Karpas-422 (cell line): ENCODE measurements around the gene PRKG1. TPM values are rescaled to one million over a fixed set of nuclear protein-coding genes. Genes with fewer than 3 reads are reported as not detected.

ENCODE experiments used
- DNase-seq: peaks from one replicate; pipeline ENCODE4 v3.0.0-alpha.2; 2015
- H2AFZ ChIP-seq: fragments of 200-600 bp; sonication (generic); 2 replicates; pipeline ENCODE4 v1.6.1; 2014; ENCODE audit warnings: antibody characterized with exemption, low read length, mixed read lengths
- H3K27ac ChIP-seq: fragments of 200-600 bp; sonication (generic); 2 replicates; pipeline ENCODE4 v1.5.1; 2014; ENCODE audit warnings: mild to moderate bottlenecking, low read length, moderate library complexity
- H3K27me3 ChIP-seq: fragments of 200-600 bp; sonication (generic); 2 replicates; pipeline ENCODE4 v1.6.1; 2014; ENCODE audit warnings: low read length, mixed read lengths
- H3K36me3 ChIP-seq: fragments of 200-600 bp; sonication (generic); 2 replicates; pipeline ENCODE4 v1.6.1; 2014; ENCODE audit warnings: low read length, mixed read lengths; ENCODE audit not compliant: insufficient read depth
- H3K4me1 ChIP-seq: fragments of 200-600 bp; sonication (generic); 2 replicates; pipeline ENCODE4 v1.6.1; 2014; ENCODE audit warnings: mild to moderate bottlenecking, low read length, mixed read lengths
- H3K4me2 ChIP-seq: fragments of 200-600 bp; sonication (generic); 2 replicates; pipeline ENCODE4 v1.6.1; 2014; ENCODE audit warnings: low read length, low read depth, mild to moderate bottlenecking; ENCODE audit not compliant: poor library complexity, severe bottlenecking
- H3K4me3 ChIP-seq: fragments of 200-600 bp; sonication (generic); 2 replicates; pipeline ENCODE4 v1.5.1; 2014; ENCODE audit warnings: mild to moderate bottlenecking, antibody characterized with exemption, low read length, mixed read lengths
- H3K79me2 ChIP-seq: fragments of 200-600 bp; sonication (generic); 2 replicates; pipeline ENCODE4 v1.6.1; 2014; ENCODE audit warnings: mild to moderate bottlenecking, low read length, mixed read lengths
- H3K9ac ChIP-seq: fragments of 200-600 bp; sonication (generic); 2 replicates; pipeline ENCODE4 v1.6.0; 2014; ENCODE audit warnings: low read length
- H3K9me2 ChIP-seq: fragments of 200-600 bp; sonication (generic), shearing (Covaris generic); replicated peaks from 2 replicates; pipeline ENCODE4 v1.6.0; 2014; ENCODE audit warnings: mild to moderate bottlenecking, low read length, moderate library complexity; ENCODE audit not compliant: insufficient read depth
- H3K9me3 ChIP-seq: fragments of 300-700, 200-600 bp; sonication (generic); 2 replicates; pipeline ENCODE4 v1.6.1; 2014; ENCODE audit warnings: low read length, mixed read lengths
- H4K20me1 ChIP-seq: fragments of 200-600 bp; sonication (generic); 2 replicates; pipeline ENCODE4 v1.6.1; 2014; ENCODE audit warnings: mild to moderate bottlenecking, antibody characterized with exemption, low read length, low read depth; ENCODE audit not compliant: insufficient read depth
- total RNA-seq: library from RNA; depleted of rRNA; stranded (reverse); fragments of >200 nt; shearing (Covaris generic); gene quantifications from 2 replicates; pipeline ENCODE4 v1.2.3, GENCODE V29; 2014; ENCODE audit warnings: low replicate concordance

Gene PRKG1
- total RNA-seq, 1 experiment from 2014 or later, result not detected

DNA sequence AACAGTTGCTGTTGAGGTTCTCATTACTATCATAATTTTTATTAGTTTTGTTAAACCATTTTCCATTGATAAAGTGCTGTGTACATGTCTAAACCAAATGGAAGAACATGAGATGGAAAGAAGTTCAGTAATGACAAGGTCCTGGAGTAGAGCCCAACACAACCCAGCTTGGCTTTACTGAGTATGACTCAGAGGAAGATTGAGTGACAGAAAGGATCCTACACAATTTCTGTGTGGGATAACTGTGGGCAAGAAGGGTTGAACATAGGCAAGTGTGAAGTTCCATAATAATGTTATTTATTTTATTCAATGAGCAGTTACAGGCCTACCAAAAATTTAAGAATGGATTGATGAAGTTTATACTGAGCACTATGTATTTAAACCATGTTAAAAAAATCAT lies 15.9 kb downstream of the PRKG1 start:
- Histone ChIP-seq H3K79me2 (no peaks in the 10 kb centered on the region), H3K27me3 (no peaks in the 10 kb centered on the region), H3K36me3 (no peaks in the 10 kb centered on the region), H3K27ac (no peak overlapping the region), H3K9me2 (no peaks in the 10 kb centered on the region), H3K4me1 (no peaks in the 10 kb centered on the region), H3K4me2 (no peak overlapping the region), H2AFZ (no peak overlapping the region), H3K4me3 (no peak overlapping the region), H4K20me1 (no peaks in the 10 kb centered on the region), H3K9me3 (no peaks in the 10 kb centered on the region), H3K9ac (no peak overlapping the region)
- DNase-seq, result no peak

DNA sequence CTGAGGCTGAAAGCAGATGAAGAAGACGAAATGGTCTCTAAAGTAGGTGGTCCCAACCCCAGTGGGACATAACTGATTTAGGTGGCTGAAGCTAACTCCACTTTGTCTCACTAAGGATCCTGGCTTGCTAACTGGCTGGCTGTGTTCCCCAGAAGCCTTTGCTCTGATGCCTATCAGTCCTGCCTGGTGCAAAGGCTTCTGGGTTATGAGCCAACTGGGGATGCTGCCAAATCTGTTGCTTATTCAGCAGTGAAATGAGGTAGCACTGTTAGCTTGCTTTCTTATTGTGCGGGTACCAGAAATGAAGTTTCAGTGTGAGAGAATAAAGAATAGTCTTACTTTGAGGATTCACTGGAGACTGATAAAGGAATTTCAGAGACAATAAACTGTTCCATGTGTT lies 18.1 kb downstream of the PRKG1 start:
- no peaks in the 10 kb centered on the region for H4K20me1 ChIP-seq
- H3K4me1 ChIP-seq, result no peaks in the 10 kb centered on the region
- H3K27ac ChIP-seq, result no peak overlapping the region
- no peaks in the 10 kb centered on the region for H3K27me3 ChIP-seq
- no peaks in the 10 kb centered on the region for H3K79me2 ChIP-seq
- no peak overlapping the region for H2AFZ ChIP-seq
- no peaks in the 10 kb centered on the region for H3K9me2 ChIP-seq
- no peaks in the 10 kb centered on the region for H3K9me3 ChIP-seq
- DNase-seq, result peak; percentile 42
- no peak overlapping the region for H3K4me3 ChIP-seq
- H3K36me3 ChIP-seq, result no peaks in the 10 kb centered on the region
- H3K4me2 ChIP-seq, result no peak overlapping the region
- no peak overlapping the region for H3K9ac ChIP-seq

DNA sequence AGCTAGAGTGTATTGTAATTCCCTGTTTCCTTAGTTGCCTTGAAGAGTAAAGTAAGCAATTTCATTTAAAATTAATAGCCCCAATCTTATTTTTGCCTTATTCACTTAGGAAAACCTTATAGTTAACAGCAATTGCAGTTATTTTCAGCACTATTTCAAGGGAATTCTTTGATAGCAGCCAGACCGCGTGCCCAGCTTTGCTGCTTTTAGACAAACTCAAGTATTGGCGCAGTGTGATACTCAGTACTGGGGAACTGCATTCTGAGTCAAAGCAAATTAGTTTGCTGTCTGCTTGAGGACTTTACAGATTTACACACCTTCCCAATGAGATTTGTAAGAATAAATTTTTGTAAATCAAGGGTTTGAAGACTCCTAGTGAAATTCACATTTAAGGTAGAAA lies 21.2 kb downstream of the PRKG1 start:
- H3K36me3 ChIP-seq, result no peaks in the 10 kb centered on the region
- H3K4me3 ChIP-seq, result no peak overlapping the region
- no peaks in the 10 kb centered on the region for H3K27me3 ChIP-seq
- no peak for DNase-seq
- H3K9me2 ChIP-seq, result no peaks in the 10 kb centered on the region
- H3K27ac ChIP-seq, result no peak overlapping the region
- no peaks in the 10 kb centered on the region for H3K9me3 ChIP-seq
- no peaks in the 10 kb centered on the region for H4K20me1 ChIP-seq
- H3K9ac ChIP-seq, result no peak overlapping the region
- H3K79me2 ChIP-seq, result no peaks in the 10 kb centered on the region
- H3K4me2 ChIP-seq, result no peak overlapping the region
- no peaks in the 10 kb centered on the region for H3K4me1 ChIP-seq
- no peak overlapping the region for H2AFZ ChIP-seq

DNA sequence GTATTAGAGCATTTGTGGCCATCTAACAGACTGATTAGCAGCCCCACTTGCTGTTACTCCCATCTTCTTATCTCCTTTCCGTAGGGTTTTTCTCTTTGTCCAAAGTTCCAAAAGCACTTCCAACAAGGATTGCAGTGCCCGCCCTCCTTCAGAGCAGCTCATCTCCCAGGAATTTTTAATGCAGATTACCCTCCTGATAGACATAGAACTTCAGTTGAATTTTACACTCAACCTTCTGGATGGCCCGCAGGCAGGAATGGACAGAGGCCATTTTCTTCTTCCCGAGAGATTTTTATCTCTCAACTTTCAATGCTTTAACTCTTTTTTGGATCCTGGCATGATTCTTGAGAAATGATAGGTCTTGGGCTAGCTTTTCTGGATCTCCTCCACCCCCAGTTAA lies 23.3 kb downstream of the PRKG1 start:
- Histone ChIP-seq H3K36me3 (no peaks in the 10 kb centered on the region), H3K4me2 (no peak overlapping the region), H2AFZ (no peak overlapping the region), H3K9ac (no peak overlapping the region), H3K4me3 (no peak overlapping the region), H3K27ac (no peak overlapping the region), H4K20me1 (no peaks in the 10 kb centered on the region), H3K79me2 (no peaks in the 10 kb centered on the region), H3K9me2 (no peaks in the 10 kb centered on the region), H3K27me3 (no peaks in the 10 kb centered on the region), H3K4me1 (no peaks in the 10 kb centered on the region), H3K9me3 (no peaks in the 10 kb centered on the region)
- DNase-seq, result no peak

DNA sequence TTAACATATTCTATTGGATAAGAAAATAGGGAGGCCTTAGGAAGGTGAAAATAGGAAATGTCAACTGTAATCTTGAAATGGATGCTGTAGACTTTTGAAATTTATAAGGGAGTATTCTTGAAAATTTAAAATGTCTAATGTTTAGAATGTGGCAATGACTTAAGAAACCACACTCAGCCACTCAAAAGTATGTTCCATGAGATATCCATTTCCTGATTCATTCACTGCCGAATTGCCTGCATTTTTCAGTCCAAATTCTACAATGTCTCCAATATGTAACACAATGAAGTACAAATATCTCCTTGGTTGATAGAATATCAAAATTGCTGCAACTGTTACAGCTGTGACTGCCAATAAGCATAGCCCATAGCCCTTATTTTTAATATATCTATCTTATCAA lies 25.9 kb downstream of the PRKG1 start:
- Histone ChIP-seq H3K4me3 (no peak overlapping the region), H3K36me3 (no peaks in the 10 kb centered on the region), H2AFZ (no peak overlapping the region), H3K27me3 (no peaks in the 10 kb centered on the region), H3K9me3 (no peaks in the 10 kb centered on the region), H3K4me2 (no peak overlapping the region), H3K9me2 (no peaks in the 10 kb centered on the region), H3K79me2 (no peaks in the 10 kb centered on the region), H3K27ac (no peak overlapping the region), H4K20me1 (no peaks in the 10 kb centered on the region), H3K9ac (no peak overlapping the region), H3K4me1 (no peaks in the 10 kb centered on the region)
- no peak for DNase-seq

DNA sequence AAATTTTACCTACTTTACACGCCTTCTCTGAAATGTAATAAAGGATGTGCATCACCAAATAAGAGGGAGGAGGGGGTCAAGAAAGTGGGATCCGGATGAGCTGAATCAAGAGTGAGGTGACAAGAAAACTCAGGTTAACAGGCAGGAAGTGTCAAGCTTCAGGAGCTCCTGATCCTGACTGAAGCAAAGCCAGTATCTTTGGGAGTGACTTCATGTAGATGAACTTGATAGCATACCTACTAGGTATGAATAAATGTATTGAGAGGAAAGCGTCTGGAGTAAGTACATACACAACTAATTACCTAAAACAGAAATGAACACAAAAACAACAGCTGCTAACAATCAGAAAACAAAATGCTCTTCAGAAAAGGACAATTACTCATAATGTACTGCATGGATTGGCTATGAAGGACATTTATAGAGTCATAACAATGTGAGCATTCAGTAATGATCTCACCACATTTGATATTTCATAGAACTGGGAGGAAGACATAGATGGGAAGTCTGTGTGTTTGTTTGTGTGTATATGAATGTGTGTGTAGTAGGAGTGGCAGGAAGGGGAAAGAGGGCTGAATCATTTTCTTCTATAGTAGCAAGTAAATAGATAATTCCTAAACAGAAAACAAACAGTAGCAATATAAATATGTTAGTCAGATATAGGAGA lies 29.4 kb downstream of the PRKG1 start:
- Histone ChIP-seq H3K79me2 (no peaks in the 10 kb centered on the region), H3K27ac (no peak overlapping the region), H3K9ac (no peak overlapping the region), H3K36me3 (no peaks in the 10 kb centered on the region), H3K27me3 (no peaks in the 10 kb centered on the region), H3K9me3 (no peaks in the 10 kb centered on the region), H3K9me2 (no peaks in the 10 kb centered on the region), H4K20me1 (no peaks in the 10 kb centered on the region), H3K4me3 (no peak overlapping the region), H3K4me2 (no peak overlapping the region), H3K4me1 (no peaks in the 10 kb centered on the region), H2AFZ (no peak overlapping the region)
- no peak for DNase-seq

DNA sequence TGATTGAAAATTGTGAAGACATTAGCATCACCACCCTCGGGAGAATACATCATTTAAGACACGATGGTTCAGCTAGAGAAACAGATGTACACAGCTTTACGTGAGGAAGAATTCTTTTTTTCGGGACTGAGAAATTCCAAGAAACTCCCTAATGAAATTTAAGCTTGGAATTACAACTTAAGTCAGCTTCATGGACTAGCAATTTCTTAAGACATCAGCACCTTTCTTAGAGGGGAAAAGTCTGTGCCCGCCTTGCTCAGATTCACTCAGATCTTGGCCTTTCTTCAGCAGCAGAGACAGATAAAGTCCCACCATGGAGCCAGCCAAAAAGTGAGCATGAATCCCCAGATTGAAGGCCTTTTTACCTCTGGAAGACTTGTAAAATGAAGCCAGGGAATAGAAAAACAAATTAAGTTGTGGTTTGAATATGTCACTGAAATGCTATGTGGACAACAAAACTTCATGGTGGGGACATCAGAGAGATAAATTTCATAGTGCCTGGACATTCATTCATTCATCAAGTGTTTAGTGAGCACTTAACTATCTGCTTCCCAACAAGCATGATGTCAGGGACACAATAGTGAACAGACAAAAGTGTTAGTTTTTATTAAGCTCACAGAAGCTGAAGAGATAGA lies 32.1 kb downstream of the PRKG1 start:
- no peak overlapping the region for H3K4me3 ChIP-seq
- H3K79me2 ChIP-seq, result no peaks in the 10 kb centered on the region
- H3K4me1 ChIP-seq, result no peaks in the 10 kb centered on the region
- H3K9me3 ChIP-seq, result no peaks in the 10 kb centered on the region
- no peaks in the 10 kb centered on the region for H4K20me1 ChIP-seq
- H3K36me3 ChIP-seq, result no peaks in the 10 kb centered on the region
- no peak overlapping the region for H3K27ac ChIP-seq
- no peak overlapping the region for H2AFZ ChIP-seq
- H3K9ac ChIP-seq, result no peak overlapping the region
- no peaks in the 10 kb centered on the region for H3K9me2 ChIP-seq
- no peak overlapping the region for H3K4me2 ChIP-seq
- DNase-seq, result no peak
- no peaks in the 10 kb centered on the region for H3K27me3 ChIP-seq

DNA sequence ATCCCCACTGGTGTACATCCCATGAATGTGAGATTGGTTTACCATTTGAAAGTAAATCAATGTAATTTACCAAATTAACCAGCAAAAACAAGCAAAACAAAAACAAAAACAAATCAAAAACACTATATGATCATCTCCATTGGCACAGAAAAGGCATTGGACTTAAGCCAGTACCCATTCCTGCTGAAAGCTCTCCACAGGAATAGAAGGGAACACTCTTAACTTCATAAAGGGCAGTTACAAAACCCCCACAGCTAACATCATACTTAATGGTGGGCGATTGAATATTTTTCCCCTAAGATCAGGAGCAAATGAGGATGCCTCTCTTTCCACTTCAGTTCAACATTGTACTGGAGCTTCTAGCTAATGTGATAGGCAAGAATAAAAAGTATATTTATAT lies 34.1 kb downstream of the PRKG1 start:
- H3K4me3 ChIP-seq, result no peak overlapping the region
- no peaks in the 10 kb centered on the region for H3K9me2 ChIP-seq
- no peaks in the 10 kb centered on the region for H3K4me1 ChIP-seq
- H2AFZ ChIP-seq, result no peak overlapping the region
- H3K27ac ChIP-seq, result no peak overlapping the region
- no peaks in the 10 kb centered on the region for H3K27me3 ChIP-seq
- no peaks in the 10 kb centered on the region for H3K79me2 ChIP-seq
- DNase-seq, result no peak
- H3K9ac ChIP-seq, result no peak overlapping the region
- H3K4me2 ChIP-seq, result no peak overlapping the region
- no peaks in the 10 kb centered on the region for H4K20me1 ChIP-seq
- H3K9me3 ChIP-seq, result no peaks in the 10 kb centered on the region
- no peaks in the 10 kb centered on the region for H3K36me3 ChIP-seq
